Adrenal gland (tissue), 12 donors: ENCODE data around the gene ENGASE. TPM values are rescaled to one million over a fixed set of nuclear protein-coding genes. Genes with fewer than 3 reads are reported as not detected.

Experiments
- DNase-seq, 7 donors: peaks; one replicate each; pipeline ENCODE4 v3.0.0-alpha.2; 2019 to 2020
- H3K27ac ChIP-seq, 5 donors: fragments of 200-600 bp; sonication (generic) in 4 of 5; 1 replicate in 3 of 5; 2 replicates in 2 of 5; pipeline versions ENCODE4 v1.5.1 to v1.8.0; 2016 to 2020; ENCODE audit warnings: mild to moderate bottlenecking in 1 of 5
- H3K27me3 ChIP-seq: fragments of 200-600 bp; 2 replicates; pipeline ENCODE4 v1.8.0; 2021
- H3K36me3 ChIP-seq, 2 donors: fragments of 200-600 bp; replicated peaks in 1 of 2; 1 replicate in 1 of 2; 2 replicates in 1 of 2; pipeline versions ENCODE4 v1.5.1 to v1.8.0; 2018 to 2022
- H3K4me1 ChIP-seq, 2 donors: fragments of 200-600 bp; replicated peaks in 1 of 2; 1 replicate in 1 of 2; 2 replicates in 1 of 2; pipeline versions ENCODE4 v1.5.1 to v1.8.0; 2018 to 2021
- H3K4me3 ChIP-seq, 4 donors: fragments of 200-600 bp; sonication (generic) in 3 of 4; one replicate each; pipeline ENCODE4 v1.5.1; 2016 to 2018
- H3K9me3 ChIP-seq, 3 donors: fragments of 200-600 bp; sonication (generic) in 1 of 3; replicated peaks in 1 of 3; 1 replicate in 2 of 3; 2 replicates in 1 of 3; pipeline versions ENCODE4 v1.5.1 to v1.8.0; 2016 to 2021
- POLR2A ChIP-seq, 2 donors: fragments of 450-650 bp; IDR thresholded peaks; one replicate each; pipeline ENCODE4 v1.6.1; 2017; ENCODE audit warnings: antibody characterized with exemption in 2 of 2, mild to moderate bottlenecking in 2 of 2, moderate library complexity in 1 of 2
- WGBS, 4 donors: extraction: QIAGEN DNeasy Blood & Tissue Kit in 2 of 4; methylation state at CpG; one replicate each; pipeline versions ENCODE4 v1.1.5 to v1.1.7; 2013 to 2017; 5-methylcytosine and 5-hydroxymethylcytosine counted together
- intact Hi-C, 2 donors: fragments of 100-400 bp; cut with DNase I; formaldehyde crosslinking; loops; one replicate each; pipeline versions ENCODE4 v1.14.1 to v1.15.0; 2022 to 2023
- polyA plus RNA-seq, 3 donors: library from polyadenylated mRNA; stranded (reverse); fragments of 200-250 nt in 2 of 3; fragments of 350-450 nt in 1 of 3; fragmentation: Illumina TruSeq in 1 of 3; extraction: RNeasy Lipid Tissue Mini Kit (QIAGEN cat#74804) in 1 of 3; gene quantifications; one replicate each; pipeline ENCODE4 v1.2.3, GENCODE V29; 2013 to 2014
- total RNA-seq, 9 donors: library from RNA; depleted of rRNA in 4 of 9; stranded (reverse); fragments of >200 nt in 4 of 9; fragments of 120-200 nt in 1 of 9; fragmentation: NEBNext Ultra II Directional in 1 of 9; extraction: Animal tissue kit (Norgen Biotek cat#: 25700) in 1 of 9; gene quantifications; one replicate each; pipeline versions ENCODE4 v1.1.0 to v1.2.4, GENCODE V29; 2013 to 2023
- TF ChIP-seq, protein P1 (sequence below), 6 experiments: fragments of 450-650 bp in 4 of 6; fragments of 200-600 bp in 2 of 6; sonication (generic) in 1 of 6; IDR thresholded peaks; 1 replicate in 5 of 6; 2 replicates in 1 of 6; pipeline versions ENCODE4 v1.5.1 to v1.8.0; 2016 to 2021; ENCODE audit warnings: antibody characterized with exemption in 6 of 6, mild to moderate bottlenecking in 2 of 6, moderate library complexity in 1 of 6
- donor health status: healthy with polysubstance abuse.
- donor health status: Bipolar disorder and iron deficiency.
- donor health status: DM: yes; HTN: yes; CAD: no.
- donor health status: DM: no; HTN: no; CAD: no.
- donor health status: DM: no; HTN: no; CAD: no.
- donor health status: DM: yes; HTN: yes; CAD: no.

Gene ENGASE
- total and polyA plus RNA-seq, 12 donors = 4.4 to 155 (median 31.1) TPM

DNA sequence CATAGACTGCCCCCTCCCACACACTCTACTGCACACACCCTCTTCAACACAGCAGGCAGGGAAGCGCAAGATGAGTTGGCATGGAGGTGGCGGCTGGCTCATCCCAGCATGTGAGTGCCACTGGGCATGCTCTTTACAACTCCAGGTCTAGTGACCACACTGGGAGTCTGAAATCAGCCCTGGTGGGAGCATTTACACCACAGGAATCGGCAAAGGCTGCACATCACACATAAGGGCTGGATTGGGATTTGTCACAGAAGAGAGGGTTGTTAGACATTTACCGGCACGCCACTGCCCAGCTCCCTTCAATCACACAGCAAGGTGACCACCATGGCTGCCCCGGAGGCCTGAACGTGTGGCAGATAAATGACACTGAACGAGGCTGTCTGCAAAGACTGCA lies 49.4 kb downstream of the ENGASE start:
- intact Hi-C loops = no loop called here
- Histone ChIP-seq H3K36me3 (no peaks in the 10 kb centered on the region), H3K27ac (no peak overlapping the region), H3K27me3 (peaks cover 4% of the 10 kb centered on the region), H3K9me3 (no peaks in the 10 kb centered on the region), H3K4me1 (no peaks in the 10 kb centered on the region), H3K4me3 (no peak overlapping the region)
- WGBS, 4 donors = 91 to 93% (median 92%) methylated on average over 8 of the region's 8 CpGs
- DNase-seq = no peak
- no peak for TF ChIP-seq POLR2A (IDR thresholded peaks at IDR 0.05)
- TF ChIP-seq, protein P1, sequence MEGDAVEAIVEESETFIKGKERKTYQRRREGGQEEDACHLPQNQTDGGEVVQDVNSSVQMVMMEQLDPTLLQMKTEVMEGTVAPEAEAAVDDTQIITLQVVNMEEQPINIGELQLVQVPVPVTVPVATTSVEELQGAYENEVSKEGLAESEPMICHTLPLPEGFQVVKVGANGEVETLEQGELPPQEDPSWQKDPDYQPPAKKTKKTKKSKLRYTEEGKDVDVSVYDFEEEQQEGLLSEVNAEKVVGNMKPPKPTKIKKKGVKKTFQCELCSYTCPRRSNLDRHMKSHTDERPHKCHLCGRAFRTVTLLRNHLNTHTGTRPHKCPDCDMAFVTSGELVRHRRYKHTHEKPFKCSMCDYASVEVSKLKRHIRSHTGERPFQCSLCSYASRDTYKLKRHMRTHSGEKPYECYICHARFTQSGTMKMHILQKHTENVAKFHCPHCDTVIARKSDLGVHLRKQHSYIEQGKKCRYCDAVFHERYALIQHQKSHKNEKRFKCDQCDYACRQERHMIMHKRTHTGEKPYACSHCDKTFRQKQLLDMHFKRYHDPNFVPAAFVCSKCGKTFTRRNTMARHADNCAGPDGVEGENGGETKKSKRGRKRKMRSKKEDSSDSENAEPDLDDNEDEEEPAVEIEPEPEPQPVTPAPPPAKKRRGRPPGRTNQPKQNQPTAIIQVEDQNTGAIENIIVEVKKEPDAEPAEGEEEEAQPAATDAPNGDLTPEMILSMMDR (IDR thresholded peaks at IDR 0.05) = no peak

DNA sequence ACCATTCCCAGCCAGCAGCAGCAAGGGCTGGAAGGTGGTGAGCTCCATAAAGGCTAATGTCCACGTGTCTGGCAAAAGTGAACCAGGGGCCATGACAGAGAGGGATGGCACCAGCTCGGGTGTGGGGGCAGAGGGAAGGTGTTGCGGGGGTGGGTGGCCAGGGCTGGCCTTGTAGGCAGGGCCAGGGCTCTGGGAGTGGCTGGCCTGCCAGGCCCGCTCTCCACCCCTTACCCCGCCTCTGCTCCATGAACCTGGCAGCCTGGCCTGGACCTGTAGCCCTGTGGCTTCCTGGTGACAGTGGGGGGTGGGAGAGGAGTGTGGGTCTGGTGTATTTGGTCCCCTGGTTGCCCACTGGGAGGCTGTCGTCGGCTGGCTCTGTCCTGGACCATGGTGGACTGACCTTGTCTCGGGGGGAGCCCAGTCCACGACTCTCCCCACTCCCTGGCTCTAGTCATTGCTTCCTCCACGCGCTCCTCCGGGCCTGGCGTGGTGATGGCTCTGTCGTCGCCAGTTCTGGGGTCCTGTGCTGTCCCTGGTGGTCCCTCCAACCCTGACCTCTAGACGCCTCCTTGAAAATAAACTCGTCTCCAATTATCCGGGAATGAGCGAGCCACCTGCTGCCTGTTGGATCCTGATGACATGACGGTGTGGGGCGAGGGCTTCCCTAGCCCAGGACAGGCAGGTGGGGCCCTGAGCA lies 50.0 kb downstream of the ENGASE start:
- Histone ChIP-seq H3K4me3 (no peak overlapping the region), H3K9me3 (no peaks in the 10 kb centered on the region), H3K36me3 (no peaks in the 10 kb centered on the region), H3K27me3 (peaks cover 4% of the 10 kb centered on the region), H3K27ac (no peak overlapping the region), H3K4me1 (no peaks in the 10 kb centered on the region)
- DNase-seq = no peak
- intact Hi-C loops = no loop called here
- WGBS, 4 donors = 80 to 87% (median 83%) methylated on average over 9 to 21 of the region's 21 CpGs
- TF ChIP-seq, protein P1 (IDR thresholded peaks at IDR 0.05) = no peak
- TF ChIP-seq POLR2A (IDR thresholded peaks at IDR 0.05) = no peak

DNA sequence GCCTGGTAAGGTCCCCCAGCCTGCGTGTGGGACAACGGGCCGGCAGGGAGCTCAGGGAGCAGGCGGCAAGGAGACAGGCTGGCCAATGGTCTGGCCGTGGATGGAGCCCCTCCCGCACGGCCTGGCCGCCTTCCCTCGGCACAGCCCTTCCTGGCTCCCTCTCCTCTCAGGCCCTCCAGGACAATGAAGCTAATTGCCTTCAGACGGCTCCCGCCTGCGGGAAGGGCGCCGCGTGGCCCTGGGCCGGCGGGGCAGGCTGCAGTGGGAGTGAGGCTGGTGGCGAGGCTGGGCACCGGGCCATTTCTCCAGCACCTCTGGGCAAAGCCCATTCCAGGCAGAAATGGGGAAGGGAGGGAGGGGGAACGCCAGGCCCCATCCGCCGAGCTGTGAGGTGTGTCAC lies 50.9 kb downstream of the ENGASE start:
- 47 to 65% (median 54%) methylated on average over 5 to 22 of the region's 22 CpGs; no CpG with 5 or more reads in 1 of the 4 donors for WGBS, 4 donors
- Histone ChIP-seq H3K4me1 (no peaks in the 10 kb centered on the region), H3K36me3 (no peaks in the 10 kb centered on the region), H3K9me3 (no peaks in the 10 kb centered on the region), H3K4me3 (no peak overlapping the region), H3K27ac (no peak overlapping the region), H3K27me3 (peaks cover 4% of the 10 kb centered on the region)
- DNase-seq = no peak
- TF ChIP-seq, protein P1 (IDR thresholded peaks at IDR 0.05) = no peak
- intact Hi-C loops = no loop called here

DNA sequence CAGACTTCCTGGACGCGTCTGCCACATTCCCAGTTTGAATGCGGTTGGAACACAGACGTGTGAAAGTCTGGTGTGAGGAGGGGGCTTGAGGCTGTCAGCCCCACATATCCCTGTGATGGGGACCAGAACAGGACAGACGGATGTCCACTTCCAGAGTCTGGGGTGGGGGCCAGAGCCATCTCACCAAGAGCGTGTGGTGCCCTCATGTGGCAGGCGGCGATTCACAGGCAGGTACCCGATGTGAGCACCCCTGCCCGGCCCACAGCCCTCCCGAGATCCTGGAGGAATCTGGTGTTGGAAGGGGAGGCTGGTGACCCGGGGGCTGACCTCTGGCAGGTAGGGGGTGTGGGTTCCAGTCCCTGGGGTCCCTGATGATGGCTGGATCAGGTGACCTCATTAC lies 51.5 kb downstream of the ENGASE start:
- DNase-seq = peak in 2 of 7 donors; percentile 10 to 13
- H3K9me3 ChIP-seq = no peaks in the 10 kb centered on the region
- H3K4me1 ChIP-seq = no peaks in the 10 kb centered on the region
- H3K36me3 ChIP-seq = no peaks in the 10 kb centered on the region
- TF ChIP-seq, protein P1 (IDR thresholded peaks at IDR 0.05) = peak in 1 of 6 experiments; percentile 11
- no peak for TF ChIP-seq POLR2A (IDR thresholded peaks at IDR 0.05)
- H3K27ac ChIP-seq = no peak overlapping the region
- intact Hi-C loops = no loop called here
- no peak overlapping the region for H3K4me3 ChIP-seq
- 42 to 55% (median 49%) methylated on average over 3 to 12 of the region's 12 CpGs for WGBS, 4 donors
- H3K27me3 ChIP-seq = peaks cover 4% of the 10 kb centered on the region
